ENCODE data around the gene SPP2.
A peak's percentile ranks its signal among the peaks of the same experiment; 100 is the strongest.

The SPP2 gene

GRCh38 chr2:234096164-234096563 lies 45.7 kb downstream of the SPP2 start:
- no peak for FAIRE-seq

GRCh38 chr2:234098681-234099080 lies 48.2 kb downstream of the SPP2 start:
- peak; percentile 65 for FAIRE-seq

DNA sequence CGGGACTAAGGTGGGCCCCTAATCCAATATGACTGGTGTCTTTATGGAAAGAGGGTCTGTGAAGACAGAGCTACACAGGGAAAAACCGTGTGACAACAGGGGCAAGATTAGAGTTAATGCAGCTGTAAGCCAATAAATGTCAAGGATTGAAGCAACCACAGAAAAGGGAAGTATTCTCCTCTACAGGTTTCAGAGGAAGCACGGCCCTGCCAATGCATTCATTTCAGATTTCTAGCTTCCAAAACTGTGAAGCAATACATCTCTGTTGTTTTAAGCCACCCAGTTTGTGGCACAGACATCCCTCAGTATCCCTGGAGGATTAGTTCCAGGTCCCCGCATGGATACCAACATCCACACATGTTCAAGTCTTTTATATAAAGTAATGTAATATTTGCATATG lies 48.8 kb downstream of the SPP2 start:
- FAIRE-seq, result no peak

- no peak for FAIRE-seq
Measured at GRCh38 chr2:234100686-234101085, 50.2 kb downstream of the SPP2 start.

DNA sequence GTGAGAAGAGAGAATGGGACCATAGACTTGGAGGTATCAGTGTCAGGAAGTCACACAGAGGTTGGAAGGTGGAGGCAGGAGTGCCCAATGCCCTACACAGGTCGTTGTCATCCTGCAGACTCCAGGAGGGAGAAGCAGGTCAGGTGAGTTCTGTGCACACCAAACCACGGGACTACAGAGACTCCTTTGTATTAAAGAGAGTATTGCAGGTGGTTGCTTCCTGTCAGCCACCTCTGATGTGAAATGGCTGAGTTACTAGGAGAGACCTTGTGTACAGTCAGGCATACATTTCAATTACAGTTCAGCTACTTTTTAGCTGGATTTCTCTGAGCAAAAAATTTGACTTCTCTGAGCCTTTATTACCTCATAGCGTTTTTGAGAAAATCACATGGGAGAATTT lies 51.6 kb downstream of the SPP2 start:
- no peak for FAIRE-seq

- FAIRE-seq, result no peak
Measured at GRCh38 chr2:234107861-234108260, 57.4 kb downstream of the SPP2 start.

DNA sequence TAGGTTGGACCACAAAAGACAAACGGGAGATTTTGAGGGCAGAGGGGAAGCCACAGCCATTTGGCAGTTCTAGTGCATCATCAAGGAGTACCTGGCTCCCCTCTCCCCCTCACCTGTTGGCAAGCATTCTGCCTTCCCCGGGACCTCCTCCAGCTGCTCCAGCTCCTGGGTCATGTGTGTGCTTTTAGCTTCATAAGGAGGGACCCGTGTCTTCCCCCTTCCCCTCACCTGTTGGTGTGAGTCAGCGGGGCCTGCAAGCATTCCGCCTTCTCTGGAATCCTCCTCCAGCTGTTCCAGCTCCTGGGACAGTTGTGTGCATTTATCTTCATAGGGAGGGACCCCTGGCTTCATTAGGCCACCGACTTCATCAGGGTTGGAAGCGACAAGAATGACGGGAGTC lies 58.8 kb downstream of the SPP2 start:
- no peak for FAIRE-seq

GRCh38 chr2:234110219-234110618 lies 59.7 kb downstream of the SPP2 start:
- FAIRE-seq, result no peak

DNA sequence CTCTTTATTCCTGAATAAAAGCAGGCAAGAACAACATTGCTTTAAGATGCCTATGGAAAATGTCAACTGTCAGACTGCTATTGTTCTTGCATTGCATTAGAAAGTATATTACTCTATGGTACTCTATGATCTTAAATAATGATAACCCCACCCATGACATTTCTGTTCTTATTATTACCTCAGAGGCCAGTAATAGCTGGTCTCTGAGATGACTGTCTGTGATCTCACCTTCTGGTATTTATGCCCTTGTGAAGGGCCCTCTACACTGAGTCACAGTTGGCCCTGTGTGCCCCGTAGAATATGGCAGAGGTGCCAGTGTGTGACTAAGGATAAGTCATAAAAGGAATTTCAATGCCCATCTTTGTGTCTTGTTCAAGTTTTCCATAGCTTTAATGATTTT lies 61.0 kb downstream of the SPP2 start:
- FAIRE-seq, result no peak

DNA sequence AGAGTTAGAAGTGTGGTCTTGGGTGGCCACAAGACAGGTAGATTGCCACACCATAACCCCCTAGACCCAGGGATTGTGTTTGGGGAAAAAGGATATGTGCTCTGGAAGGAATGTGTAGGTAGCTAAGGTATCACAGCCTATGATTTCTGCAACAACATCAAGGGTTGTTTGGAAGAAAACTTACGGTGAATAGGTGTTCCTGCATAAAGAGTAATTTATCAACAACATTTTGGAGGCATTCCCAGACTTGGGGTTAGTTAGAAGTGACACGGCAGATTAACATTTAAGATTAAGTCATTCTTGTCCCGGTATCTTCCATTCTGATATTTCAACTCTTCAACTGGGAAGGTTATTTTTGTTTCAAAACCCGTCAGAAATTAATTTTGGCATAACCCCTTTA lies 65.5 kb downstream of the SPP2 start:
- no peak for FAIRE-seq

DNA sequence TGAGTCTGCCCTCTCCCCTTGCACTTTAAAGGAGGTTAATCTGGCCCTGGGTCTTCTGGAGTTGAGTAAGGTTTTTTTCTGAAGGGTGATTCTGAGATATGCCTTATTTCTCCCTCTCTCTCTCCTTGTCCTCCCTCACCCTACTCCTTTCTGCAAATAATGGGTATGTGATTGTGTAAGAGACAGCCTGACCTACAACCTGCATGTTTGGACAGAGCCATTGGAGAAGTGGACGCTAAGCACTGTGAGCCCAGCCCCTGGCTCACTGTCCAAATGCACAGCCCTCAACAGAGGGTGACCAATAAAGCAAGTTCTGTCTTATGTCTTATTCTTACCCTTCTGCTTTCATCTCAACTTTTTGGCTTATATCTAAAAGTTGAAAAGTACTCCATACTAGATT lies 71.5 kb downstream of the SPP2 start:
- FAIRE-seq, result no peak

- no peak for FAIRE-seq
Measured at GRCh38 chr2:234125451-234126145, 75.1 kb downstream of the SPP2 start.

- no peak for FAIRE-seq
Measured at GRCh38 chr2:234126146-234126470, 75.6 kb downstream of the SPP2 start.

Measured in islet of Langerhans (tissue), 1 donor.